Omental fat pad (tissue), 4 donors: ENCODE data around the gene CCDC195. TPM values are rescaled to one million over a fixed set of nuclear protein-coding genes. Genes with fewer than 3 reads are reported as not detected.

Experiments
- ATAC-seq: fragments of 150-250 bp; one replicate; pipeline ENCODE4 v1.9.1; 2016; ENCODE audit warnings: mild to moderate bottlenecking, moderate library complexity; ENCODE audit not compliant: low FRiP score
- DNase-seq: peaks from one replicate; pipeline ENCODE4 v3.0.0-alpha.2; 2019; ENCODE audit warnings: low spot score
- CTCF ChIP-seq, 3 donors: fragments of 450-650 bp; IDR thresholded peaks; one replicate each; pipeline ENCODE4 v1.5.1; 2016 to 2017; ENCODE audit warnings: antibody characterized with exemption in 3 of 3, mild to moderate bottlenecking in 3 of 3, moderate library complexity in 2 of 3
- total RNA-seq, 4 donors: library from RNA; depleted of rRNA; stranded (reverse); fragments of >200 nt; gene quantifications; one replicate each; pipeline ENCODE4 v1.1.0, GENCODE V29; 2016

Gene CCDC195
- total RNA-seq, 4 donors from 2014 or later, result not detected

GRCh38 chr2:224722770-224723169 lies 6.6 kb upstream of the CCDC195 start:
- no peak for ATAC-seq
- DNase-seq, result no peak
- no peak for TF ChIP-seq CTCF (IDR thresholded peaks at IDR 0.05)

- DNase-seq (no peak), ATAC-seq (no peak)
- no peak for TF ChIP-seq CTCF (IDR thresholded peaks at IDR 0.05)
These were observed 6.1 kb upstream of the CCDC195 start for GRCh38 chr2:224722250-224722649.

- DNase-seq (no peak), ATAC-seq (no peak)
- TF ChIP-seq CTCF (IDR thresholded peaks at IDR 0.05), result no peak
These were observed 756 bp upstream of the CCDC195 start for GRCh38 chr2:224716921-224717320.

- TF ChIP-seq CTCF (IDR thresholded peaks at IDR 0.05), result no peak
- no peak for ATAC-seq
- no peak for DNase-seq
These were observed 4.1 kb downstream of the CCDC195 start for GRCh38 chr2:224711859-224712665.

- DNase-seq (no peak), ATAC-seq (no peak)
- no peak for TF ChIP-seq CTCF (IDR thresholded peaks at IDR 0.05)
These were observed 4.8 kb downstream of the CCDC195 start for GRCh38 chr2:224711381-224711780.

GRCh38 chr2:224709301-224709700 lies 6.9 kb downstream of the CCDC195 start:
- no peak for TF ChIP-seq CTCF (IDR thresholded peaks at IDR 0.05)
- ATAC-seq (no peak), DNase-seq (no peak)

- no peak for DNase-seq
- TF ChIP-seq CTCF (IDR thresholded peaks at IDR 0.05), result no peak
- ATAC-seq, result no peak
These were observed 21.7 kb downstream of the CCDC195 start for GRCh38 chr2:224694502-224694901.
